Jurkat, Clone E6-1 (cell line): ENCODE measurements around the gene RAB3C.

ENCODE experiments used
- DNase-seq: peaks from one replicate; pipeline ENCODE4 v3.0.0-alpha.2; 2011; ENCODE audit warnings: low read depth, low spot score
- H3K4me3 ChIP-seq: 2 replicates; pipeline ENCODE4 v1.5.1; 2011; ENCODE audit warnings: mild to moderate bottlenecking, low read length, control low read depth, moderate library complexity

RAB3C gene

DNA sequence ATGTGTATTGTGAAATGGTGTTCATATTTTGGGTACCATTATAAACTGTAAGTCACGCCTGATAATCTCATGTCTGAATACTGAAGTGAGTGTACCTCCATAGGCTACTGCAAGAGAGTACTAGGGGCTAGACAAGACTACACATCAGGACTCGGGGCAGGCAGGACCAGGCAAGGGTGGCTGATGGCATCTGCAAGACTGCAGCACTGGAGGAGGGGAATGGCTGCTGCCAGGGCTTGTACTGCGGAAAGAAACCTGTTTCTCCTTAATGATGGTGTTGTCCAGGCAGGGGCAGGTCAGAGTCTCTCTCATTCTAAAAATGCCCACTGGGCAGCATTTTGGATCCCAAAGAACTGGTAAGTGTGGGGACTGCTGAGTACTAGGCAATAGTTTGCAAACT is 172.5 kb downstream of the RAB3C start:
- no peak for DNase-seq
- H3K4me3 ChIP-seq = no peak overlapping the region

DNA sequence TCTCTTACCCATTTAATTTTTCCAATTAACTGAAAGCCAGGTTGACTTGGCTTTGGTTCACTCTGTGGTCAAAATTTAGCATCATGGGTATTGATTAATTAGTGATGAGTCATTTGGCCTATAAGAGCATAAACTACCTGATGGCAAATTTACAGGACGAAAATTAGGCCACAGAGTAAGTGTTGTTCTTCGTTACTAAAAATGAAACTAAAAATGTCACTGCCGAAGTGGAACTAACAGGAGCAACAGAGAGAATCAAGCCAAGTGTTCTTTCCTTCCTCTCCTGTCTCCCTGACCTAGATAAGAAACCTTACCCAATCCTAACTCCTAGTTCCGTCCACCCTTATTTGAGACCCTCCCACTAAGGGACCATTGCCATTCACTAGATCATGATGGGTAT is 176.9 kb downstream of the RAB3C start:
- H3K4me3 ChIP-seq = no peak overlapping the region; the same call in none of the 2 replicates
- DNase-seq = no peak

DNA sequence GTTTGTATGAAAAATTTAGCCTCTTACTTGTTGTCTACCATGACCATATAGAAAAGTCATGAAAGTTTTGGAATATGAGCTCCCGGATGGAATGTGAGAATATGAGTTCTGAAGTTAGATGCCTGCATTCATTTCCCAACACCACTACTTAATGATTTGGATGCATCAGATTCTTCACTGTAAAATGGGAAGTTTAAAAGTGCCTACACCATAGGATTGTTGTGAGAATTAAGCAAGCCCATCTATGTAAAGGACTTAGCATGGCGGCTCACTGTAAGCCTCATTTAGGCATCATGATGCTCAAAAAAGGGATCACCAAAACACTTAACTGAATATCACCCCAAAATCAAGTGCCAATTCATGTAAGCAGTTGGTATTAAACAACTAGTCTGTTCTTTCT is 177.3 kb downstream of the RAB3C start:
- H3K4me3 ChIP-seq = no peak overlapping the region
- no peak for DNase-seq

DNA sequence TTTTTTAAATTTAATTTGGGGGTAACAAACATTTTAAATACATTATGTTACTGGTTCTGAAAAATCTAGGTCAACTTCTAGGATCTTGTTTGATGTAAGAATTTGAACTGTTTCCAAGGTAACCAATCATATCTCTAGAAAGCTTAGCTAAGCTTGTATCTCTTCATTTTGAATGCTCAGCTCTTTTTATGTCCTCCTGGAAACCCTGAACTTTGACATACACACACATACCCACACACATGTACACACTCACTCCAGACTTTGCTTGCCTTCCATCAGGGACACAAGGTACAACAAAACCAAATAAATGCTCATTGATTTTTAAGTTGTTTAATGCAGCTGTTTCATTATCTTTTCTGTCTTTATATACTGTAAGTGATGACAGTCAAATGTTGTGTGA is 178.5 kb downstream of the RAB3C start:
- no peak for DNase-seq
- no peak overlapping the region for H3K4me3 ChIP-seq

DNA sequence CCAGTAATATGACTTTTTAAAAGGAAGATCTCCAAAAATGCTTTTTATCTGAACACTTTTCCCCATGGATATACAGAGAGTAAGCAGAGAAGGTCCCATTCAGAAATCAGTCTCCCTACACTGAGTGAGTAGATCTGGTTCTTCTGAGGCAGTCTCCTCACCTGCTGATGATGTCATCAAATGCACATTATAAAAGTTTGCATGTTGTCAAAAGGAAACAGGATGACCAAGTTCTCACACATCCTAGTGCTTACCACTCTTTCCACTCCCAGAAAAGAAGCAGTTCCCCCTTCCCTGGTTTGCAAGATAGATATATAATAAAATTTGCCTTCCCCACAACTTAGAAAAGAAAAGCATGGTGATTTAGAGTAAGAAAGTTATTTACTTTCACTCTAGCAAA is 180.5 kb downstream of the RAB3C start:
- no peak overlapping the region for H3K4me3 ChIP-seq
- no peak for DNase-seq

DNA sequence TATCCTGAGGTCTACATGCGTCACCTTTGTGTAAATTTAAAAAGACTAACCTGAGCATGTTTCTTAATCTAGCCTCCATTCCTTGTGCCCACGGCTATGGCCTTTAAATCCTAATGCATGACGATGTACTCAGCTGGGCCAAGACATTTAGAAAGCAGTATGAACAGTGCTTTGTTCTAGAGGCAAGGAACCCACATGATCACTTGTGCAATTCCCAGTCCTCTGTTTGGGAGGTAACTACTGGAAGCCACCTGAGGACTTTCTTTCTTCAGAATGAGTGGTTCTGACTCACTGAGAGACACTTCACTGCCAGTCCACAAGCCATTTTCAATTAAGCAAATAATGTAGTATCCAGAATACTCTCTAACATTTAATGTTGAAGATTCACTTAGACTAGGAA is 181.3 kb downstream of the RAB3C start:
- H3K4me3 ChIP-seq = no peak overlapping the region
- DNase-seq = no peak

DNA sequence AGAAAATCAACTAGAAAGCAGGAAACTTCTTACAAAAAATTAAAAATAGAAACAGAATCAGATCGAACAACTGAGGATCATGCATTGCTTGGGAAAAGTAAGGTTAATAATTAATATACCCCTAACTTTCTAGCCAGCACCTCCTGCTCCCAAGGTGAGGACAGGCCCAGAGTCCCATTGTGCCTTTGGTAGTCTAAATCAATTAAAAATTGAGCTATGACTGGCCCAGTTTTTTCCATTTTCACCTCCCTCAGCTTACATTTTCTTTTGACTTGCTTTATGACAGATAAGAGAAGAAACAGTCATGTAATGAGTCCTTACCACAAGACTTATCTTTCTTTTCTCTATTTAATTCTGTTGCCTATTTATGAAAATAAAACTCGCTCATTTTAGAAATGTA is 182.2 kb downstream of the RAB3C start:
- DNase-seq = no peak
- H3K4me3 ChIP-seq = no peak overlapping the region

DNA sequence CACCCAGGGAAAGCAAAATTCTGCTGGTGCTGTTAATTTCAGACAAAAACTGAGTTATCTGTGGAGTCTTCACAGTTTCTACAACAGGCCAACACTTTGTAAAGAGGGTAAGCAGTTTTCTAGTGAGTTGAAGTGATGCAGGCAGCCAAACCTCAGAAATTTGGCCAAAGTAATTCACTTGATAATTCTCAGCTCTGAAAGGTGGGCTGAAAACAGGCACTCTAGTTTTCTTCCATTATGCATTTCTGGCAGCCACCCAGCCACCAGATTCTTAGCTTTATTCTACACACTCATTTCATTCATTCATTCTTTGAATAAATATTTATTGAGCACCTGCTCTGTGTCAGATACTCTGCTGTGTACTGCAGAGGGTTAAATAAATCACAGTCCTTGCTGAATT is 184.2 kb downstream of the RAB3C start:
- no peak for DNase-seq
- no peak overlapping the region for H3K4me3 ChIP-seq

DNA sequence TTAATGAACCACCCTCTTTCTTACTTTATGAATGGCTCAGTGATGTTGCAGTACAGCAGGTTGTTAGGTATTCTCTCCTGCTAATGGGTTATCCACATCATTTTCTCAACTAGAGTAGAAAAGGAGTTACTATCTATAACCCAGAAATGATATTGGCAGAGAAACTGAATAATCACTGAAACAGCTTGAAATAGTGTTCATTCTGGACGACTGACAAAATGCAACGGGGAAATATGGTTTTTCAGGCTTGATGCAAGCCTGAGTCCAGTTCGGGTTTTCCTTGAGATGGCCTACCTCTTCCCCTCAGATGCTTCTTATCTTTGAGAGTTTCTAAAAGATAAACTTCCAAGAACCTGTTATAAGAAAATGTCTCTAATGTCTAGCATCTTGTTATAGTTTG is 187.3 kb downstream of the RAB3C start:
- no peak for DNase-seq
- no peak overlapping the region for H3K4me3 ChIP-seq

DNA sequence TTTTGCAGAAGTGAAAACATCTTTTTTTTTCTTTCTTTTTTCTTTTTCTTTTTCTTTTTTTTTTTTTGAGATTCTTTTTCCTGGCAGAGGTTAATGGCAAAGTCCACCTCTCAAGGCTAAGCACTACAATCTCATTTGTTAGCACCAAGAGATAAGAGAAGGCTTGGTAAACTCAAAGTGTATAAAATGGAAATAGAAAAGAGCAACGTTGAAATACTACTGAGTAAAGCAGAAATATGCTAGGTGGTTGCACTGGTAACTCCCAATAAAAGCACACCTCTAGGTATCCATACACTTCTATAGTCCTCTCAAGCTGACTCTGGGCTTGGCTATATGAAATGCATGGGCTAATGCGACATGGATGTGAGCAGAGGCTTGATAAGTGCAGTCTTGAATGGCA is 188.9 kb downstream of the RAB3C start:
- H3K4me3 ChIP-seq = no peak overlapping the region
- no peak for DNase-seq

DNA sequence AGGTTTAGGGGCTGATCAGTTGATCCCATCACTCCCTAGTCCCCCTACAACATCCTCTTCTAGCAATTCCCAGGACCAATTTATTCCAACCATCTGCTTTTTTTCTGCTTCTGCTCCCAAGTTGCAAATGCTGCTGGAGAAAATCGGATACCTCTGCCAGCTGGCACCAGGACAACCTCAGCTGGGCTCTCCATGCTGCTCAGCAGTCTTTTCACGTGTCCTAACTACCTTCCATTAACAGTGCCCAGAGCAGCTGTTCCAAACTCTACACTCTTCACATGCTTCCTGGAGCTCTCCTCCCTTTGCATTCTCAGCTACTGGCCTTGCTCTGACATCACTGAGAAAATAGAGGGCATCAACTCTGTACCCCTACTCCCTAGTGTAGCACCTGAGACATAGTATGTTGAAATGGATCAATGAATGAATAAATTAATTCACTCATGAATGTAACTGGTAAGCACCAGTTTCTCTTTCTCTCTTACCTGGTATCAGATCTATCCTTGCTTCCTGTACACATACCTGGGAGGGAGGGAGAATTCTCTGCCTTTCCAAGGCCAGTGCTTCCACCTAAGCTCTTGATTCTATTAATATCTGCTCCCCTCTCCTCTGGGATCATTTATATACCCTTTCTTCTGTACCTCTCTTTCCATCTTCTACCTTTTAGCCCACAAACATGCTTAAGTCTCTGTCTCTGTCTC is 191.0 kb downstream of the RAB3C start:
- no peak for DNase-seq
- no peak overlapping the region for H3K4me3 ChIP-seq

DNA sequence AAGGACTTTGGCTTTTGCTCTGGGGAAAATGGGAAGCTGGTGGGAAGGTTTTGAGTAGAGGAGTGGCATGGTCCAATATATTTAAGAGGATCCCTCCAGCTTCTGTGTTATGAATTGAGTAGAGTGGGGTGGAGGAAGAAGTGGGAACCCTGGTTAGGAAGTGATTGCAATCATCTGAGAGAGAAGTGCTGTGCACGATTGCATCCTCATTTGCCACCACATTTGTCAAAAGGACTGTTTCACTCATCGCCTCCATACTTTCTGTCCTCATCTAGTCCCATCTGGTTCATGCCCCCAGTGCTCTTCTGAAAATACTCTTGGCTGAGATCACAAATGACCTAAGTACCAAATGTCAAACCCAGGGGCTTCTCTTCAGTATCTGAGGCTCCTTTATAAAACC is 192.1 kb downstream of the RAB3C start:
- no peak for DNase-seq

DNA sequence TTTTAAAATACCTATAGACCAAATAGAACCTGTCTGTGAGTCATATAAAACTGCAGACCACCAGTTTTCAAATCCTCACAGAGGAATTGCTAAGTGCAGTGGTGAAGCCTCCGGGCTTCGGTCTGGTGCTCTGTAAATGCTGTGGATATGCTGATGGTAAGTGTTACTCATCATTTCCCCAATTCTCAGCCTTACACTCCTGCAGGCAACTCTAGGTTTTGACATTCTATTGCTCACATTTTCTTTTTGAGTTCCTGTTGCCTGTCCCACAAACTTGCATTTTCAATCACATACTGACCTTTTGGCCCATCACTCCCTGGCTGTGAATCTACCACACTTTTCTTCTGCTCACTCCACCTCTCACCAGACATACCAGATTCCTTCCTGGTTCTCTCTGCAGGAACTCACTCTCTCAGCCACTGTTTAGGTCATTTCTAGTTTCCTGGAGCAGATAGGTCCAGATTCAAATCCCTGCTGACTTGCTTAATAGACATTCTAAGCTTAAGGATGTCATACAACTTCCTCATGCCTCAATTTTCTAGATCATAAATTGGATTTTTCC is 192.9 kb downstream of the RAB3C start:
- DNase-seq = no peak
- no peak overlapping the region for H3K4me3 ChIP-seq

More for the DNA sequence above, 192.1 kb downstream of the RAB3C start:
- H3K4me3 ChIP-seq = no peak overlapping the region

DNA sequence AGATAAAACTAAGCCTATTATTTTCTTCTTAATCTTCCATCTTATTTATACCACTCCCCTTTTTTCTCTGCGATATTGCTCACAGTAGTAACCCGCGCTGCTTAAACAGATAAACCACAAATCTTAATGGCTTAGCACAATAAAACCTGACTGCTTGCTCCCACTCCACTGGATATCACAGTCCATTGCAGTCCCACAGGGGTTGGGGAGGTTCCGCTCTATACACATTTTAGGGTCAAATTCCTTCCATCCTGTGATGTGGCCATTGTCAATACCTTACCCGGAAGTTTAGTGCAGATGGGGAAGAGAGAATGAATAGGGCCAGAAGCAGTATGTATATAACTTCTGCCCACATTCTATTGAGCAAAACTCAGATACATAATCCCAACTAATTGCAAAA is 193.7 kb downstream of the RAB3C start:
- H3K4me3 ChIP-seq = no peak overlapping the region
- DNase-seq = no peak

DNA sequence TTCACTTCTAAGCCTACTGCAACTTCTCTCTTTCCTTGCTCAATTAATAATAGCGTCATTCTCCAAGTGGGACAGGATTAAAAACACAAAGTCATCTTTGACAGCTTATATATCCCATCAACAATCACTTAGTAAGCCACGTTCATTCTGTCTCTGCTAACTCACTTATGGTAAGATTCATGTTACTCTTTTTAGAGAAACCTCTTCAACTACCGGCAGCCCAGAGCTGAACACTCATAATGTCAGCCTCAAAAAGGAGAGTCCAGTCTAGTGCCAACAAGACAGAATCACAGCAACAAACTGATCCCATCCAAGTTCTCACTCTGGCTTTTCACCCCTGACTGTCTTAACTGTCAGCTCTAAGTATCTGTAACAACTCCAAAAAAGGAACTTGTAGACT is 196.0 kb downstream of the RAB3C start:
- no peak for DNase-seq
- H3K4me3 ChIP-seq = no peak overlapping the region

DNA sequence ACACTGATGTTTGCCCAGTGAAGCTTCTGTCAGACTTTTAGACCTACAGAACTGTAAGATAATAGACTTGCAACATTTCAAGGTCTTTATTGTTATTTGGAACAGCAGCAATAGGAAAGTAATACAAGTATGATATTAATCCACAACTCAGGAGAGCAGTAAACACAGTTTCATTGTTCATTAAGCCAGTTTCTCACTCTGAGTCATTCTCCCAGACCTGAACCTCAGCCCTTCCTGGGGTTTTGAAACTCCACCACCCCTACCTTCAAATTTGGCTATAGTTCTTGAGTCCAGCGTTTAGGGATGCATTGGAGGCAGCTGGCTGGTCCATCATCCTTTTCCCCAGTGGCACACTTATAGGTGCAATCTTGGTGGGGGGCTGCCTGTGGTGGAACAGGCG is 203.2 kb downstream of the RAB3C start:
- H3K4me3 ChIP-seq = no peak overlapping the region
- DNase-seq = no peak

DNA sequence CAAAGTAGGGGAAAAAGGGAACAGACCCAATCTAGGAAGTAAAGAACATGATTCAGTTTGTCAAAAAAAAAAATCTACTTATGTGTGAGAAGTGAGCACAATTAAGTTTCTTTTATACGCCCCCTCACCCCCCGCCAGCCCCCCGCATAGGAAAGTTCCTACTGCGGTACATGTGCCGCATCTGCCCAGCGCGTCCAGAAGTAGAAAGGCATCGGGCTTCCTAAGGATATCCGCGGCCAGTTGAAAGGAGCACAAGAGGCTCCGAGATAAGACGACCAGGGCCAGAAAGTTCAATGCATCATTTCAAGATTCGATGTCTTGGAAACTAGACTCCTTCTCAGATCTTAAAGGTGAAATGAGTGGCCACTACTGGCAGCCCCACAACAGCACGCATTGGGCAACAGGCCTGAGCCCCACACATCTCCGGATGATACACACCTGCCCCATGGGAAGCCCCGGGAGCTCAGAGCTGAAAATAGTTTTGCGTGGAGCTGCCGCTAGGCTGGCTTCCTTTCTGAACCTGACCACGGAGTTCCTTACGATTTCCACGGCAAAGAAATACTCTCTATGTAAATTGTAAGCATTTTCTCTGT is 203.9 kb downstream of the RAB3C start:
- no peak for DNase-seq
- H3K4me3 ChIP-seq = no peak overlapping the region

DNA sequence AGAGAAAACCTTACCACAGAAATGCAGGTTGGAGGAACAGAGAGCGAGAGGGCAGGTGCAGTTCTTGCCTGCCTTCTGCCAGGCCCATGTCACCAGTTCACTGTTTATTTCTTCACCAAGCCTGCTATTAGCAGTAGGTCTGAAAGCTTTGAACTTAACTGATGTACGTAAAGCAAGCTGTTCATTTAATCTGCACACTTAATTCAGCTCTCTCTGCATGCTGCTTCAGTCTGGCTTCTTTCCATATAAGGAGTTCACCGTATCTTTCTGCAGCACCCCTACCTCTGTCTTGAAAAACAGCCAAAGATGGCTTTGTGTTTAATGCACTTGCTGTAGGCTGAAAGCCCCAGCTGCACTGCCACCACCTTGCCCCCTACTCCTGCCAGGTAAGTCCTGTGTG is 205.1 kb downstream of the RAB3C start:
- no peak overlapping the region for H3K4me3 ChIP-seq
- DNase-seq = no peak

DNA sequence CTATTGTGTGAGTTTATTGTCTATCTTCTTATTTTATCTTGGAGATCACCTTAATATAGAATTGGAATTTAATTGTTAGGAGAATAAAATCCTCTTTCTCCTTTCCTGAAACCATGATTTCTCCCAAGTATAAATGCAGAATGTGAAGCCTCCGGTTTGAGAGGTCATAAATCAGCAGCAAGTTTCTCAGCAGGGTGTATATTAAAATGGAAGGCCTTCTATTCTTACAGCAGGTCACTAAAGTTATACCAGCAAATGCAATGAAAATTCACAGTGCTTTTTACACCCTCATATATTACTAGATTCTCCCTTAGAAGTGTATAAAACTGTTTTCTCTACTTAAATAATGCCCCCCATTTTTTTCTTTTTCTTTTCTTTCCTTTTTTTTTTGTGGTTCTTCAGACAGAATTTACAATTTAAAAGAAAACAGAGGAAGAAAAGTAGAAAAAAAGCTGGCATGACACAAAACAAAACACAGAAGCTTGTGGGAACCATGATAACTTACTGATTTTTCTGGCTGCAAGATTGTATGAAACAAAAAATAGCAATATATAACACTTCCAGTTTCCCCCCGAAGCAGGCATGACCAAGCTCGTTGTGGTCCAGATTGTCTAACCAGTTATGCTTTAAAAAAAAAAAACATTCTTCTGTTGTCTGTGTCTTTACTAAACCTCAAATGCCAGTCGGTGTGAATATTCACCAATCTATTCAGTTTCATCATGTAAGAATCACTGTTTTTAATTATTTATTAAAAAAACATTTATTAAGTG is 211.2 kb downstream of the RAB3C start:
- no peak for DNase-seq
- H3K4me3 ChIP-seq = no peak overlapping the region

DNA sequence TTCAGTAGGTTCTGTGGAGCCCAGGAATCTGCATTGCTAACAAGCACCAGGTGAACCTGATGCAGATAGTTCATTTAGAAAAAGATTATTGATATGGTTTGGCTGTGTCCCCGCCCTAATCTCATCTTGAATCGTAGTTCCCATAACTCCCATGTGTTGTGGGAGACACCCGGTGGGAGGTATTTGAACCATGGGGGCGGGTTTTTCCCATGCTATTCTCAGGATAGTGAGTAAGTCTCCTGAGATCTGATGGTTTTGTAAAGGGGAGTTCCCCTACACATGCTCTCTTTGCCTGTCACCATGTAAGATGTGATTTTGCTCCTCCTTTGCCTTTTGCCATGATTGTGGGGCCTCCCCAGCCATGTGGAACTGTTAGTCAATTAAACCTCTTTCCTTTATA is 212.0 kb downstream of the RAB3C start:
- no peak for DNase-seq
- H3K4me3 ChIP-seq = no peak overlapping the region
